H9 (cell line): ENCODE results near the gene LIPC. TPM values are rescaled to one million over a fixed set of nuclear protein-coding genes. Genes with fewer than 3 reads are reported as not detected.

Experiments
- DNase-seq: peaks from one replicate; pipeline ENCODE4 v3.0.0-alpha.2; 2017
- H2AFZ ChIP-seq: one replicate; pipeline ENCODE4 v1.6.1; 2013; ENCODE audit warnings: mild to moderate bottlenecking, low read length, control low read depth, moderate library complexity
- H2AK5ac ChIP-seq: 2 replicates; pipeline ENCODE4 v1.6.1; 2013; ENCODE audit warnings: low read length, control low read depth, mixed read lengths; ENCODE audit not compliant: insufficient read length
- H2BK120ac ChIP-seq: one replicate; pipeline ENCODE4 v1.6.1; 2013; ENCODE audit warnings: low read depth, mild to moderate bottlenecking, low read length, control low read depth, inconsistent platforms; ENCODE audit not compliant: poor library complexity, severe bottlenecking
- H2BK12ac ChIP-seq: 2 replicates; pipeline ENCODE4 v1.6.1; 2013; ENCODE audit warnings: low read length, control low read depth, mixed read lengths, low read depth; ENCODE audit not compliant: insufficient read length
- H2BK15ac ChIP-seq: 2 replicates; pipeline ENCODE4 v1.6.1; 2013; ENCODE audit warnings: low read depth, low read length, control low read depth
- H2BK20ac ChIP-seq: one replicate; pipeline ENCODE4 v1.6.1; 2013; ENCODE audit warnings: low read depth, mild to moderate bottlenecking, low read length, control low read depth, inconsistent platforms; ENCODE audit not compliant: poor library complexity, severe bottlenecking
- H2BK5ac ChIP-seq: 2 replicates; pipeline ENCODE4 v1.6.1; 2013; ENCODE audit warnings: low read length, control low read depth, mixed read lengths; ENCODE audit not compliant: insufficient read length
- H3K14ac ChIP-seq: 2 replicates; pipeline ENCODE4 v1.6.1; 2013; ENCODE audit warnings: low read length, control low read depth; ENCODE audit not compliant: insufficient read depth
- H3K18ac ChIP-seq: 2 replicates; pipeline ENCODE4 v1.6.1; 2013; ENCODE audit warnings: low read depth, mild to moderate bottlenecking, mixed read lengths, low read length, control low read depth; ENCODE audit not compliant: insufficient read length
- H3K23ac ChIP-seq: 2 replicates; pipeline ENCODE4 v1.6.1; 2013; ENCODE audit warnings: low read length, control low read depth, mixed read lengths, low read depth; ENCODE audit not compliant: insufficient read length
- H3K23me2 ChIP-seq: 2 replicates; pipeline ENCODE4 v1.6.1; 2013; ENCODE audit warnings: low read depth, mild to moderate bottlenecking, mixed read lengths, low read length, control low read depth; ENCODE audit not compliant: insufficient read length, poor library complexity, severe bottlenecking
- H3K27ac ChIP-seq: 2 replicates; pipeline ENCODE4 v1.5.1; 2013; ENCODE audit warnings: low read length, control low read depth, mixed read lengths, low read depth; ENCODE audit not compliant: insufficient read length
- H3K27me3 ChIP-seq: 2 replicates; pipeline ENCODE4 v1.6.1; 2013; ENCODE audit warnings: low read length, control low read depth, inconsistent platforms; ENCODE audit not compliant: insufficient read depth
- H3K4ac ChIP-seq: 2 replicates; pipeline ENCODE4 v1.6.1; 2013; ENCODE audit warnings: low read depth, mild to moderate bottlenecking, control low read depth, inconsistent platforms, low read length, moderate library complexity
- H3K4me1 ChIP-seq: 2 replicates; pipeline ENCODE4 v1.6.1; 2013; ENCODE audit warnings: low read length, control low read depth, inconsistent platforms; ENCODE audit not compliant: insufficient read depth
- H3K4me2 ChIP-seq: 2 replicates; pipeline ENCODE4 v1.6.1; 2013; ENCODE audit warnings: low read length, control low read depth, mixed read lengths; ENCODE audit not compliant: insufficient read length, insufficient read depth
- H3K56ac ChIP-seq: 2 replicates; pipeline ENCODE4 v1.6.1; 2013; ENCODE audit warnings: low read depth, mild to moderate bottlenecking, mixed read lengths, low read length, control low read depth; ENCODE audit not compliant: insufficient read length
- H3K79me1 ChIP-seq: 2 replicates; pipeline ENCODE4 v1.6.1; 2013; ENCODE audit warnings: low read depth, mild to moderate bottlenecking, moderate library complexity, low read length, control low read depth, inconsistent platforms; ENCODE audit not compliant: insufficient read depth, poor library complexity, severe bottlenecking
- H3K79me2 ChIP-seq: 2 replicates; pipeline ENCODE4 v1.6.1; 2013; ENCODE audit warnings: low read length, control low read depth, inconsistent platforms; ENCODE audit not compliant: insufficient read depth
- H3K9ac ChIP-seq: 2 replicates; pipeline ENCODE4 v1.6.1; 2013; ENCODE audit warnings: low read length, control low read depth, mixed read lengths; ENCODE audit not compliant: insufficient read length; ENCODE audit errors: extremely low read depth
- H3K9me3 ChIP-seq: one replicate; pipeline ENCODE4 v1.6.1; 2013; ENCODE audit warnings: low read depth, low read length, inconsistent platforms; ENCODE audit not compliant: control insufficient read depth
- H3T11ph ChIP-seq: one replicate; pipeline ENCODE4 v1.6.1; 2013; ENCODE audit warnings: mild to moderate bottlenecking, low read length, control low read depth, inconsistent platforms
- H4K20me1 ChIP-seq: one replicate; pipeline ENCODE4 v1.6.1; 2013; ENCODE audit not compliant: control insufficient read depth, insufficient read length, insufficient read depth
- H4K5ac ChIP-seq: 2 replicates; pipeline ENCODE4 v1.6.1; 2013; ENCODE audit warnings: low read depth, mild to moderate bottlenecking, mixed read lengths, low read length, control low read depth; ENCODE audit not compliant: insufficient read length
- H4K8ac ChIP-seq: replicated peaks from 2 replicates; pipeline ENCODE4 v1.6.1; 2013; ENCODE audit warnings: low read length, control low read depth, mixed read lengths, low read depth; ENCODE audit not compliant: insufficient read length
- H4K91ac ChIP-seq: 2 replicates; pipeline ENCODE4 v1.6.1; 2013; ENCODE audit warnings: low read depth, mild to moderate bottlenecking, moderate library complexity, mixed read lengths, low read length, control low read depth; ENCODE audit not compliant: insufficient read length
- H3K27ac Mint-ChIP-seq, 3 experiments: 2 replicates in 2 of 3; 3 replicates in 1 of 3; pipeline ENCODE4 v1.8.0; 2020 to 2021; ENCODE audit warnings: mixed read lengths in 3 of 3, mild to moderate bottlenecking in 1 of 3, moderate library complexity in 1 of 3
- H3K27me3 Mint-ChIP-seq: 2 replicates; pipeline ENCODE4 v1.8.0; 2021; ENCODE audit warnings: low read depth, mild to moderate bottlenecking, moderate library complexity, mixed read lengths
- H3K36me3 Mint-ChIP-seq, 3 experiments: 2 replicates in 2 of 3; 3 replicates in 1 of 3; pipeline ENCODE4 v1.8.0; 2020 to 2021; ENCODE audit warnings: low read depth in 3 of 3, mixed read lengths in 3 of 3; ENCODE audit not compliant: insufficient read depth in 1 of 3
- H3K4me1 Mint-ChIP-seq, 2 experiments: 2 replicates each; pipeline ENCODE4 v1.8.0; 2020; ENCODE audit warnings: mixed read lengths in 2 of 2
- H3K4me3 Mint-ChIP-seq, 2 experiments: 2 replicates in 1 of 2; 3 replicates in 1 of 2; pipeline ENCODE4 v1.8.0; 2020 to 2021; ENCODE audit warnings: mild to moderate bottlenecking in 2 of 2, mixed read lengths in 2 of 2, moderate library complexity in 1 of 2
- H3K9me3 Mint-ChIP-seq, 2 experiments: 2 replicates in 1 of 2; 3 replicates in 1 of 2; pipeline ENCODE4 v1.8.0; 2020; ENCODE audit warnings: mild to moderate bottlenecking in 2 of 2, mixed read lengths in 2 of 2, moderate library complexity in 1 of 2
- WGBS: extraction: QIAGEN DNeasy Blood & Tissue Kit; methylation state at CpG from one replicate; pipeline ENCODE4 v1.1.7; 2013; ENCODE audit warnings: missing lambda C conversion rate, low lambda C conversion rate, mixed read lengths; ENCODE audit not compliant: insufficient read length; ENCODE audit errors: extremely low coverage; 5-methylcytosine and 5-hydroxymethylcytosine counted together
- total RNA-seq: library from RNA; stranded (reverse); gene quantifications from 2 replicates; pipeline ENCODE4 v1.2.1, GENCODE V29; 2021
- TF ChIP-seq, protein P1 (sequence below): fragments of 200-600 bp; sonication (generic); conservative IDR thresholded peaks from 3 replicates; pipeline ENCODE4 v1.8.0; 2021; ENCODE audit warnings: antibody characterized with exemption, mild to moderate bottlenecking

The LIPC gene
- total RNA-seq, 1 experiment from 2014 or later: not detected

DNA sequence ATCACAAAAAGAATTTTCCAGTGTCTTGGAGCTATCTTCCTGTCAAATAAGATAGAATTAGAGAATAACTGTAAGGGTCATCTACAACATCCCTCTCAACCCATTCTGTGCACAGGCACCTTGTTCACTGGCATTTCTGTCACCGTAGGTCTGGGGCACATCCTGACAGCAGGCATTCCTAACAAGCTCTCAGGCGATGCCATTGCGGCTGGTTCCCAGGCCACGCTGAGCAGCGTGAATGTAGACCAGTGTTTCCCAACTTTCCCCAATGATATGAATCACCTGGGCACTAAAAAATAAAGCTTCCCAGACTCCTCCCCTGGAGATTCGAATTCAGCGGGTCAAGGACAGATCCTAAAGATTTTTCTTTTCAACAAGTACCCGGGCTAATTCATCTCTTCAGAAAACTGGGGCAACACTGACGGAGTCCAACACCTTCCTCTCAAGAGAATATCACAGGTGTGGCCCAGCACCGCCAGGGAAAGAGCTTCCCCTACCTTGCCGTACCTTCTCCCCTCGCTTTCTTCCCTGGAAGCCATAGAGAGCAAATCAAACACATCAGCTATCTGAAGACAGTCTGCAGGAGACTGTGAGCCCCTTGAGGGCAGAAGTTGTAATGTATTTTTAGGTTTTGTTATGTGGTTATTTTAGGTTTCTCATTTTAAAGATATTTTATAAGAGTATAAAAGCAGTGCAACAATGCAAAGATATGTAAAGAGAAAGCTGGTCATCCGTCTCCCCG lies 143.4 kb downstream of the LIPC start:
- Histone ChIP-seq H4K20me1 (no peaks in the 10 kb centered on the region), H4K5ac (no peak overlapping the region), H3K18ac (no peak overlapping the region), H3T11ph (no peak overlapping the region), H3K56ac (no peak overlapping the region), H2BK120ac (no peak overlapping the region), H3K23ac (no peak overlapping the region), H3K9me3 (no peaks in the 10 kb centered on the region), H3K9ac (no peak overlapping the region), H2BK15ac (no peak overlapping the region), H2AFZ (no peak overlapping the region), H3K27me3 (no peaks in the 10 kb centered on the region), H2BK12ac (no peak overlapping the region), H4K91ac (no peak overlapping the region), H2BK5ac (no peak overlapping the region), H2AK5ac (no peak overlapping the region), H3K79me2 (no peaks in the 10 kb centered on the region), H2BK20ac (no peak overlapping the region), H3K4ac (no peak overlapping the region), H3K27ac (no peak overlapping the region), H3K14ac (no peak overlapping the region), H4K8ac (no peak overlapping the region), H3K4me1 (no peaks in the 10 kb centered on the region), H3K23me2 (no peaks in the 10 kb centered on the region), H3K4me2 (no peak overlapping the region), H3K79me1 (no peaks in the 10 kb centered on the region)
- Mint-ChIP-seq H3K4me3 (no peak overlapping the region), H3K27me3 (no peaks in the 10 kb centered on the region), H3K27ac (peak overlapping the region in 1 of 3 experiments; percentile 46; a peak in 1 of 7 replicates), H3K9me3 (no peaks in the 10 kb centered on the region; a peak in 1 of 5 replicates), H3K4me1 (no peaks in the 10 kb centered on the region; a peak in 1 of 4 replicates), H3K36me3 (no peaks in the 10 kb centered on the region)
- WGBS: no CpG with 5 or more reads among the region's 14 CpGs
- TF ChIP-seq, protein P1, sequence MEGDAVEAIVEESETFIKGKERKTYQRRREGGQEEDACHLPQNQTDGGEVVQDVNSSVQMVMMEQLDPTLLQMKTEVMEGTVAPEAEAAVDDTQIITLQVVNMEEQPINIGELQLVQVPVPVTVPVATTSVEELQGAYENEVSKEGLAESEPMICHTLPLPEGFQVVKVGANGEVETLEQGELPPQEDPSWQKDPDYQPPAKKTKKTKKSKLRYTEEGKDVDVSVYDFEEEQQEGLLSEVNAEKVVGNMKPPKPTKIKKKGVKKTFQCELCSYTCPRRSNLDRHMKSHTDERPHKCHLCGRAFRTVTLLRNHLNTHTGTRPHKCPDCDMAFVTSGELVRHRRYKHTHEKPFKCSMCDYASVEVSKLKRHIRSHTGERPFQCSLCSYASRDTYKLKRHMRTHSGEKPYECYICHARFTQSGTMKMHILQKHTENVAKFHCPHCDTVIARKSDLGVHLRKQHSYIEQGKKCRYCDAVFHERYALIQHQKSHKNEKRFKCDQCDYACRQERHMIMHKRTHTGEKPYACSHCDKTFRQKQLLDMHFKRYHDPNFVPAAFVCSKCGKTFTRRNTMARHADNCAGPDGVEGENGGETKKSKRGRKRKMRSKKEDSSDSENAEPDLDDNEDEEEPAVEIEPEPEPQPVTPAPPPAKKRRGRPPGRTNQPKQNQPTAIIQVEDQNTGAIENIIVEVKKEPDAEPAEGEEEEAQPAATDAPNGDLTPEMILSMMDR: no peak
- DNase-seq: no peak
